ENCODE data around the gene CTCFL.

DNA sequence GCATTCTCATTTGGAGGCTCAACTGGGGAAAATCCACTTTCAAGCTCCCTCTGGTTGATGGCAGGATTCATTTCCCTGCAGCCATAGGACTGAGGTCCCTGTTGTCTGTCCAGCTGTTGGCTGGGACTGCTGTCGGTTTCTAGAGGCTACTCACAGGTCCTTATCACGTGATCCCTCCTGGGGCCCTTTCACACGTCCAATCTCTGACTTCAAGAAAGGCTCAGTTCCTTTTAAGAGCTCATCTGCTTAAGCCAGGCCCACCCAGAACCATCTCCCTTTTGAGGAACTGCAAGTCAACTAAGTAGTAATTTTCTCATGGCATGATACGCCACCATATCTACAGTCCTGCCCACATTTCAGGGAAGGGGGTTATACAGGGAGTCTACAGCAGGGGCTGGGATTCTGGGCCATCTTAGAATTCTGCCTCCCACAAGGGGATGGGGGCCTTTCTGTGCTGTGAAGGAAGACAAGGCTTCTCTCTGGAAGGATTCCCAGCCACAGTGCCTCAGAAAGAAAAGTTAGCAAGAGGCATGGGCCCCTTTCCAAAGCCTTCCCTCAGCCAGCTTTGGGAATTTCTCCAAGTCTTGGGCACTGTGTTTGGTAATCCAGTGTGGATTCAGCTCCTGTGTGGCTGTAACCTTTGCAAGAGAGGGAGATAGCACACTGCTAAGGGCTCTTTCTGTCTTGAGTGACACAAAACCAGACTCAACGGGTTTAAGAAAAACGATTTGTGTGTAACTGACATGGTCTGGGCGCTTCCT is 66.4 kb downstream of the CTCFL start:
- no peak for TF ChIP-seq POLR2A (IDR thresholded peaks at IDR 0.05)
- TF ChIP-seq, protein P1, sequence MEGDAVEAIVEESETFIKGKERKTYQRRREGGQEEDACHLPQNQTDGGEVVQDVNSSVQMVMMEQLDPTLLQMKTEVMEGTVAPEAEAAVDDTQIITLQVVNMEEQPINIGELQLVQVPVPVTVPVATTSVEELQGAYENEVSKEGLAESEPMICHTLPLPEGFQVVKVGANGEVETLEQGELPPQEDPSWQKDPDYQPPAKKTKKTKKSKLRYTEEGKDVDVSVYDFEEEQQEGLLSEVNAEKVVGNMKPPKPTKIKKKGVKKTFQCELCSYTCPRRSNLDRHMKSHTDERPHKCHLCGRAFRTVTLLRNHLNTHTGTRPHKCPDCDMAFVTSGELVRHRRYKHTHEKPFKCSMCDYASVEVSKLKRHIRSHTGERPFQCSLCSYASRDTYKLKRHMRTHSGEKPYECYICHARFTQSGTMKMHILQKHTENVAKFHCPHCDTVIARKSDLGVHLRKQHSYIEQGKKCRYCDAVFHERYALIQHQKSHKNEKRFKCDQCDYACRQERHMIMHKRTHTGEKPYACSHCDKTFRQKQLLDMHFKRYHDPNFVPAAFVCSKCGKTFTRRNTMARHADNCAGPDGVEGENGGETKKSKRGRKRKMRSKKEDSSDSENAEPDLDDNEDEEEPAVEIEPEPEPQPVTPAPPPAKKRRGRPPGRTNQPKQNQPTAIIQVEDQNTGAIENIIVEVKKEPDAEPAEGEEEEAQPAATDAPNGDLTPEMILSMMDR (IDR thresholded peaks at IDR 0.05), result no peak
